SJCRH30 (cell line): ENCODE data around the gene FAAP100. TPM values are rescaled to one million over a fixed set of nuclear protein-coding genes. Genes with fewer than 3 reads are reported as not detected.
A peak's percentile ranks its signal among the peaks of the same experiment; 100 is the strongest.

ENCODE experiments used
- DNase-seq, 2 experiments: peaks; one replicate each; pipeline ENCODE4 v3.0.0-alpha.2; 2015 to 2020
- H3K27ac ChIP-seq: fragments of 250-450 bp; sonication (Bioruptor Pico); 2 replicates; pipeline ENCODE4 v1.5.1; 2020; ENCODE audit warnings: mild to moderate bottlenecking, moderate library complexity
- H3K27me3 ChIP-seq: fragments of 250-450 bp; sonication (Bioruptor Pico); 2 replicates; pipeline ENCODE4 v1.5.1; 2020; ENCODE audit warnings: mild to moderate bottlenecking, moderate library complexity
- H3K36me3 ChIP-seq: fragments of 250-450 bp; sonication (Bioruptor Pico); 2 replicates; pipeline ENCODE4 v1.5.1; 2020; ENCODE audit warnings: mild to moderate bottlenecking, moderate library complexity
- H3K4me1 ChIP-seq: fragments of 250-450 bp; sonication (Bioruptor Pico); 2 replicates; pipeline ENCODE4 v1.5.1; 2020; ENCODE audit warnings: mild to moderate bottlenecking, moderate library complexity
- H3K4me3 ChIP-seq: fragments of 250-450 bp; sonication (Bioruptor Pico); 2 replicates; pipeline ENCODE4 v1.5.1; 2020; ENCODE audit warnings: mild to moderate bottlenecking, moderate library complexity
- H3K9me3 ChIP-seq: fragments of 250-450 bp; sonication (Bioruptor Pico); replicated peaks from 2 replicates; pipeline ENCODE4 v1.5.1; 2020; ENCODE audit warnings: mild to moderate bottlenecking, moderate library complexity
- total RNA-seq: library from RNA; depleted of rRNA; stranded (reverse); fragments of >200 nt; shearing (Covaris generic); gene quantifications from 2 replicates; pipeline ENCODE4 v1.2.3, GENCODE V29; 2014

FAAP100 gene
- total RNA-seq, 1 experiment from 2014 or later = 60.7 TPM

- H3K4me3 ChIP-seq = no peak overlapping the region
- DNase-seq = peak; percentile 90 to 96
- H3K27me3 ChIP-seq = no peaks in the 10 kb centered on the region
- H3K27ac ChIP-seq = peak overlapping the region; percentile 1; the same call in 1 of the 2 replicates
- H3K36me3 ChIP-seq = peaks cover 84% of the 10 kb centered on the region
- H3K9me3 ChIP-seq = no peaks in the 10 kb centered on the region
- H3K4me1 ChIP-seq = peaks cover 21% of the 10 kb centered on the region
These were observed 14.4 kb upstream of the FAAP100 start for GRCh38 chr17:81566461-81567126.

DNA sequence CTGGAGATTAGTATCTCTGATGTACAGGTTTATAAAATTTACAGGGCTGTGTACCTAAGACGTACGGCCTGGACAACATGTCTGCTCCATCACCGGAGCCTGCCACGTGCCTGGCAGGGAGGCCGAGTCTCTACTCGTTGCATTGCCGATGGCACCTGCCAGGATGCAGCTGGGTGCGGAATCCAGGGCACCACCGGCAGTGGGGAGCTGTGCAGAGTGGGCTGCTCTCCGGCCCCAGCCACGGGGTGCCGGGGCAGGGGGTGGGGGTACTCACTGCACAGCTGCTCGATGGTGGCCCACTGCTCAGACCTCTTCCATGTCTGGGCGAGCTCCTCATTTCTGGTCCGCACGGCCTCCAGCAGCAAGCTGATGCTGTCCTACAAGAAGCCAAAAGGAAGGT lies 13.1 kb upstream of the FAAP100 start:
- peaks cover 21% of the 10 kb centered on the region for H3K4me1 ChIP-seq
- peaks cover 83% of the 10 kb centered on the region for H3K36me3 ChIP-seq
- H3K9me3 ChIP-seq = no peaks in the 10 kb centered on the region
- no peak for DNase-seq
- H3K27me3 ChIP-seq = no peaks in the 10 kb centered on the region
- H3K4me3 ChIP-seq = no peak overlapping the region
- no peak overlapping the region for H3K27ac ChIP-seq

GRCh38 chr17:81564778-81565177 lies 12.6 kb upstream of the FAAP100 start:
- Histone ChIP-seq H3K27ac (no peak overlapping the region), H3K36me3 (peaks cover 83% of the 10 kb centered on the region), H3K9me3 (no peaks in the 10 kb centered on the region), H3K4me3 (no peak overlapping the region), H3K4me1 (peaks cover 21% of the 10 kb centered on the region), H3K27me3 (no peaks in the 10 kb centered on the region)
- no peak for DNase-seq

- H3K4me1 ChIP-seq = peaks cover 21% of the 10 kb centered on the region
- H3K27ac ChIP-seq = no peak overlapping the region
- H3K27me3 ChIP-seq = no peaks in the 10 kb centered on the region
- H3K36me3 ChIP-seq = peaks cover 80% of the 10 kb centered on the region
- no peak overlapping the region for H3K4me3 ChIP-seq
- no peaks in the 10 kb centered on the region for H3K9me3 ChIP-seq
- no peak for DNase-seq
These were observed 11.9 kb upstream of the FAAP100 start for GRCh38 chr17:81563861-81564586.

DNA sequence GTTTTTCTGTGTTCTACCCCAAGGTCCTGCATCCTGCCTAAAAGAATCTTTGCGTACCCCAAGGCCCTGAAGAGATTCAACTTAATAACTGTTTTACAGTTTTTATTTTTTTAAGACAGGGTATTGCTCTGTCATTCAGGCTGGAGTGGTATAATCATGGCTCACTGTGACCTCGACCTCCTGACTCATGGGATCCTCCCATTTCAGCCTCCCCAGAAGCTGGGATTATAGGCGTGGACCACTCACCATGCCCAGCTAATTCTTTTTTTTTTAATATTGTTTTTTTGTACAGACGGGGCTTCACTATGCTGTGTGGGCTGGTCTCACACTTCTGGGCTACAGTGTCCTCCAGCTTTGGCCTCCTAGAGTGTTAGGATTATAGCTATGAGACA lies 9.3 kb upstream of the FAAP100 start:
- Histone ChIP-seq H3K9me3 (no peaks in the 10 kb centered on the region), H3K27me3 (no peaks in the 10 kb centered on the region), H3K27ac (no peak overlapping the region), H3K36me3 (peaks cover 87% of the 10 kb centered on the region), H3K4me3 (no peak overlapping the region), H3K4me1 (peaks cover 4% of the 10 kb centered on the region)
- DNase-seq = no peak

DNA sequence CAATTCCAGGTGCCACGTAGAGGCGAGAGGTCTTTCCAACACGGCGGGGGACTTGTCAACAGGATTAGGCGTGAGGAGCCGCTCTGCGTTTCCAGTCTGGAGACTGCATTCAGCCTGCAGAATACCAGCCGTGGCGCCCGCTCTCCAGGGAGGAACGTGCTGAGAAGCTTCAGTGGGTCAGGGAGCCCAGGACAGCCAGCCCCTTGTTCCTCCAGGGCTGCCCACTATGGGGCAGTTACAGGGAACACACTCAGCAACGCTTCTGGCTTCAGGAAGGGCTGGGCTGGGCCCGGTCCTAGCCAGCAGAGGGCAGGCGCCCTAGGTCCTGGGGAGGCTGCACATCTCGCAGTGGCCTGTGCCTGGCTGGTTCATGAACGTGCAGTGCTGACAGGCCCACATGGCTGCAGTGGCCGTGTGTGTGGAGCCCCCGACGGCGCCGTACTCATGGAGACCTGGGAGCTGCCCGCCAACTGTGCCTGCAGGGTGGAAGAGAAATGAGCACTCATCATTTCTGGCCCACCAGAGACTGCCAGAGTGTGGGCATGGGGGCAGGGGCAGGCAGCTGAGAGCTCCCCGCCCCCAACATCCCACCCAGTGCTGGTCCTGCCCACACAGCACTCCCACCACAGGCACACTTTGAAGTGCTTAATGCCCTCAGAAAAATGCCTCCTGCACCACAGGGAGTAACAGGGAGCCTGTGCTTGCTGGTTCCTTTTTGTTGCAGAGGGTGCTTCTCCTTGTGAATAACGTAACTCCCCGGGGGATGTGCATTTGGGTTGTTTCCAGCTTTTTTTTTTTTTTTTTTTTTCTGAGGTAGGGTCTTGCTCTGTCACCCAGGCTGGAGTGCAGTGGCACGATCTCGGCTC lies 7.0 kb upstream of the FAAP100 start:
- no peaks in the 10 kb centered on the region for H3K9me3 ChIP-seq
- H3K27me3 ChIP-seq = no peaks in the 10 kb centered on the region
- no peaks in the 10 kb centered on the region; the same call in 1 of the 2 replicates for H3K4me1 ChIP-seq
- DNase-seq = no peak
- H3K4me3 ChIP-seq = no peak overlapping the region
- no peak overlapping the region for H3K27ac ChIP-seq
- H3K36me3 ChIP-seq = peaks cover 69% of the 10 kb centered on the region

- Histone ChIP-seq H3K4me1 (peaks cover 3% of the 10 kb centered on the region; the same call in 1 of the 2 replicates), H3K9me3 (no peaks in the 10 kb centered on the region), H3K4me3 (no peak overlapping the region), H3K27ac (no peak overlapping the region), H3K27me3 (no peaks in the 10 kb centered on the region), H3K36me3 (peaks cover 58% of the 10 kb centered on the region)
- DNase-seq = no peak
These were observed 5.9 kb upstream of the FAAP100 start for GRCh38 chr17:81558115-81558468.

GRCh38 chr17:81557276-81558114 lies 5.3 kb upstream of the FAAP100 start:
- Histone ChIP-seq H3K27ac (no peak overlapping the region), H3K36me3 (peaks cover 55% of the 10 kb centered on the region), H3K9me3 (no peaks in the 10 kb centered on the region), H3K27me3 (no peaks in the 10 kb centered on the region), H3K4me3 (no peak overlapping the region), H3K4me1 (peaks cover 3% of the 10 kb centered on the region; the same call in 1 of the 2 replicates)
- DNase-seq = no peak

DNA sequence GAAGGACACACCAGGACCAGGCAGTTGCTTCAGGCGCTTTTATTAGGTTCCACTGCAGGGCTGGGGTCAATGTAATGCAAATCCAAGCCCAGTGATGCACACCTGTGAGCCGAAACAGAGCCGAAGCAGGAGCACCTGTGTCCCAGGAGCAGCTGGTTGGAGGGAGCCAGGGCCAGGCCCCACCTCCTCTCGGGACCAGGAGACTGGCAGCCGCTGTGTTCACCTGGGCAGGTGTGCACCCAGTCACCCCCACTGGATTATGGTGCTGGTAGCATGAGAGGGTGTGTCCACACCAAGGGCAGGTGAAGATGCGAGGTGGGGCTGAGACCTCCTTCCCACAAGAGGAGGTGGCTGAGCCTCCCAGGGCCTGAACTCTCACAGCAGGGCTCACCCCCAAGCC lies 4.7 kb upstream of the FAAP100 start:
- DNase-seq = no peak
- H3K36me3 ChIP-seq = peaks cover 49% of the 10 kb centered on the region
- no peaks in the 10 kb centered on the region for H3K9me3 ChIP-seq
- H3K4me1 ChIP-seq = peaks cover 3% of the 10 kb centered on the region; the same call in 1 of the 2 replicates
- no peak overlapping the region for H3K4me3 ChIP-seq
- no peaks in the 10 kb centered on the region for H3K27me3 ChIP-seq
- H3K27ac ChIP-seq = no peak overlapping the region

GRCh38 chr17:81556175-81556691 lies 4.1 kb upstream of the FAAP100 start:
- Histone ChIP-seq H3K36me3 (peaks cover 42% of the 10 kb centered on the region), H3K27ac (no peak overlapping the region), H3K4me3 (no peak overlapping the region), H3K27me3 (no peaks in the 10 kb centered on the region), H3K9me3 (no peaks in the 10 kb centered on the region), H3K4me1 (peaks cover 4% of the 10 kb centered on the region; the same call in 1 of the 2 replicates)
- no peak for DNase-seq

GRCh38 chr17:81553616-81554181 lies 1.5 kb upstream of the FAAP100 start:
- peak; percentile 79 to 83 for DNase-seq
- Histone ChIP-seq H3K36me3 (peaks cover 32% of the 10 kb centered on the region), H3K4me1 (peaks cover 9% of the 10 kb centered on the region; the same call in 1 of the 2 replicates), H3K4me3 (peak overlapping the region; percentile 83), H3K9me3 (no peaks in the 10 kb centered on the region), H3K27ac (no peak overlapping the region), H3K27me3 (no peaks in the 10 kb centered on the region)

- H3K4me1 ChIP-seq = peaks cover 9% of the 10 kb centered on the region; the same call in 1 of the 2 replicates
- DNase-seq = peak; percentile 83 to 95
- H3K9me3 ChIP-seq = no peaks in the 10 kb centered on the region
- no peak overlapping the region; the same call in 1 of the 2 replicates for H3K27ac ChIP-seq
- peak overlapping the region; percentile 83 for H3K4me3 ChIP-seq
- peaks cover 32% of the 10 kb centered on the region for H3K36me3 ChIP-seq
- no peaks in the 10 kb centered on the region for H3K27me3 ChIP-seq
These were observed 964 bp upstream of the FAAP100 start for GRCh38 chr17:81553018-81553615.

GRCh38 chr17:81551458-81552243 lies 502 bp downstream of the FAAP100 start:
- peak; percentile 80 to 81 for DNase-seq
- Histone ChIP-seq H3K9me3 (no peaks in the 10 kb centered on the region), H3K4me3 (peak overlapping the region; percentile 83), H3K36me3 (peaks cover 32% of the 10 kb centered on the region), H3K27me3 (no peaks in the 10 kb centered on the region), H3K4me1 (peaks cover 9% of the 10 kb centered on the region; the same call in 1 of the 2 replicates), H3K27ac (peak overlapping the region; percentile 4; the same call in 1 of the 2 replicates)
